ENCODE data around the gene AKAP11. TPM values are rescaled to one million over a fixed set of nuclear protein-coding genes. Genes with fewer than 3 reads are reported as not detected.

The AKAP11 gene
- total RNA-seq, 1 donor from 2014 or later = 31.5 TPM

- no peak overlapping the region for H3K27ac ChIP-seq
- no peaks in the 10 kb centered on the region for H4K20me1 ChIP-seq (ENCODE audit: low read depth)
- H3K4me2 ChIP-seq = peak overlapping the region; percentile 41
- DNase-seq (ENCODE audit: low spot score) = peak; percentile 38
- peaks cover 15% of the 10 kb centered on the region for H3K4me1 ChIP-seq
- H2AFZ ChIP-seq (replicated peaks) = peak overlapping the region; percentile 90
- H3K4me3 Mint-ChIP-seq = no peak overlapping the region
- no peak overlapping the region for H3K27ac Mint-ChIP-seq
- H3K4me3 ChIP-seq = no peak overlapping the region
- peaks cover 3% of the 10 kb centered on the region for H3K27me3 Mint-ChIP-seq (ENCODE audit: insufficient read depth, low read depth)
- H3K9me3 ChIP-seq (ENCODE audit: low read depth) = no peaks in the 10 kb centered on the region
- no peaks in the 10 kb centered on the region for H3F3A ChIP-seq (ENCODE audit: low read depth)
- H3K79me2 ChIP-seq (ENCODE audit: low read depth) = no peaks in the 10 kb centered on the region
- H3K36me3 Mint-ChIP-seq = no peaks in the 10 kb centered on the region
- no peaks in the 10 kb centered on the region for H3K9me3 Mint-ChIP-seq
- peaks cover 9% of the 10 kb centered on the region for H3K4me1 Mint-ChIP-seq
- no peak overlapping the region for H3K9ac ChIP-seq
- TF ChIP-seq CTCF (IDR thresholded peaks at IDR 0.05) (no peak), EZH2phosphoT487 (IDR thresholded peaks at IDR 0.05) (no peak), EZH2 (IDR thresholded peaks at IDR 0.05) (no peak)
- no peaks in the 10 kb centered on the region for H3K36me3 ChIP-seq
- no peaks in the 10 kb centered on the region for H3K27me3 ChIP-seq
Observed at GRCh38 chr13:42364613-42365000, 92.7 kb downstream of the AKAP11 start.

GRCh38 chr13:42367831-42368230 is 95.9 kb downstream of the AKAP11 start:
- no peak for DNase-seq (ENCODE audit: low spot score)
- Histone ChIP-seq H3K79me2 (ENCODE audit: low read depth) (no peaks in the 10 kb centered on the region), H3K4me2 (no peak overlapping the region), H3K4me1 (peaks cover 15% of the 10 kb centered on the region), H3K9me3 (ENCODE audit: low read depth) (no peaks in the 10 kb centered on the region), H2AFZ (replicated peaks) (no peak overlapping the region), H4K20me1 (ENCODE audit: low read depth) (no peaks in the 10 kb centered on the region), H3K4me3 (no peak overlapping the region), H3K36me3 (no peaks in the 10 kb centered on the region), H3F3A (ENCODE audit: low read depth) (no peaks in the 10 kb centered on the region), H3K9ac (no peak overlapping the region), H3K27ac (no peak overlapping the region), H3K27me3 (no peaks in the 10 kb centered on the region)
- Mint-ChIP-seq H3K36me3 (no peaks in the 10 kb centered on the region), H3K4me3 (no peak overlapping the region), H3K27ac (no peak overlapping the region), H3K9me3 (no peaks in the 10 kb centered on the region), H3K4me1 (peaks cover 9% of the 10 kb centered on the region), H3K27me3 (ENCODE audit: insufficient read depth, low read depth) (peaks cover 6% of the 10 kb centered on the region)
- no peak for TF ChIP-seq CTCF (IDR thresholded peaks at IDR 0.05)
- no peak for TF ChIP-seq EZH2phosphoT487 (IDR thresholded peaks at IDR 0.05)
- TF ChIP-seq EZH2 (IDR thresholded peaks at IDR 0.05) = no peak

GRCh38 chr13:42369071-42369797 is 97.3 kb downstream of the AKAP11 start:
- no peaks in the 10 kb centered on the region for H3F3A ChIP-seq (ENCODE audit: low read depth)
- H3K36me3 Mint-ChIP-seq = no peaks in the 10 kb centered on the region
- no peaks in the 10 kb centered on the region for H3K9me3 ChIP-seq (ENCODE audit: low read depth)
- no peaks in the 10 kb centered on the region for H3K9me3 Mint-ChIP-seq
- no peaks in the 10 kb centered on the region for H3K79me2 ChIP-seq (ENCODE audit: low read depth)
- H3K27me3 Mint-ChIP-seq (ENCODE audit: insufficient read depth, low read depth) = peaks cover 6% of the 10 kb centered on the region
- H3K4me1 Mint-ChIP-seq = peaks cover 8% of the 10 kb centered on the region
- H3K4me3 ChIP-seq = no peak overlapping the region
- H2AFZ ChIP-seq (replicated peaks) = no peak overlapping the region
- H3K27ac Mint-ChIP-seq = no peak overlapping the region
- peaks cover 15% of the 10 kb centered on the region for H3K4me1 ChIP-seq
- H3K4me2 ChIP-seq = no peak overlapping the region
- no peak overlapping the region for H3K27ac ChIP-seq
- no peak for DNase-seq (ENCODE audit: low spot score)
- no peak overlapping the region for H3K4me3 Mint-ChIP-seq
- H3K9ac ChIP-seq = no peak overlapping the region
- H3K27me3 ChIP-seq = no peaks in the 10 kb centered on the region
- no peak for TF ChIP-seq CTCF (IDR thresholded peaks at IDR 0.05)
- TF ChIP-seq EZH2phosphoT487 (IDR thresholded peaks at IDR 0.05) = no peak
- no peak for TF ChIP-seq EZH2 (IDR thresholded peaks at IDR 0.05)
- no peaks in the 10 kb centered on the region for H3K36me3 ChIP-seq
- H4K20me1 ChIP-seq (ENCODE audit: low read depth) = no peaks in the 10 kb centered on the region

All from neural progenitor cell (in vitro differentiated cells).